Panc1 (cell line): Measurements from ENCODE around the gene ADCK2. TPM values are rescaled to one million over a fixed set of nuclear protein-coding genes. Genes with fewer than 3 reads are reported as not detected.
A peak's percentile ranks its signal among the peaks of the same experiment; 100 is the strongest.

Experiments used
- ATAC-seq: fragments of 200-7000 bp; cut with Tn5 transposase; 2 replicates; pipeline ENCODE4 v1.9.1; 2020; ENCODE audit warnings: mild to moderate bottlenecking, moderate library complexity
- BruUV-seq: library from RNA; stranded (reverse); fragments of 400-500 nt; replicated peaks from 2 replicates; lab custom pipeline; 2021; lab: Mats Ljungman, UMichigan
- CTCF ChIA-PET: fragments of 300-600 bp; sonication (Branson Sonifier 250); formaldehyde crosslinking; loops from one replicate; lab custom pipeline; 2022; ENCODE audit warnings: antibody characterized with exemption; lab: Charles Lee
- POLR2A ChIA-PET: fragments of 300-600 bp; sonication (Branson Sonifier 250); formaldehyde crosslinking; loops from one replicate; lab custom pipeline; 2022; ENCODE audit warnings: antibody characterized with exemption; lab: Charles Lee
- DNase-seq: peaks from one replicate; pipeline ENCODE4 v3.0.0-alpha.2; 2010; ENCODE audit warnings: low read depth, low spot score
- H3K27ac ChIP-seq: 2 replicates; pipeline ENCODE4 v1.5.1; 2011; ENCODE audit warnings: mild to moderate bottlenecking, low read length, inconsistent platforms
- H3K27me3 ChIP-seq: fragments of 200-500 bp; sonication (Bioruptor generic); 2 replicates; pipeline ENCODE4 v1.6.0; 2014; ENCODE audit warnings: low read length, inconsistent platforms; ENCODE audit not compliant: control insufficient read depth, insufficient read depth
- H3K36me3 ChIP-seq: fragments of 200-500 bp; sonication (Bioruptor generic); 2 replicates; pipeline ENCODE4 v1.5.1; 2014; ENCODE audit warnings: inconsistent platforms, mild to moderate bottlenecking, low read length, moderate library complexity; ENCODE audit not compliant: control insufficient read depth, insufficient read depth
- H3K4me1 ChIP-seq: 2 replicates; pipeline ENCODE4 v1.5.1; 2011; ENCODE audit warnings: inconsistent platforms, mild to moderate bottlenecking, low read length, moderate library complexity; ENCODE audit not compliant: control insufficient read depth, insufficient read depth
- H3K4me3 ChIP-seq, 2 experiments: 2 replicates each; pipeline ENCODE4 v1.5.1; 2011 to 2012; ENCODE audit warnings: low read depth in 2 of 2, low read length in 2 of 2, mild to moderate bottlenecking in 2 of 2, inconsistent platforms in 1 of 2, moderate library complexity in 1 of 2
- H3K9me3 ChIP-seq: fragments of 200-500 bp; sonication (Bioruptor generic); 2 replicates; pipeline ENCODE4 v1.5.1; 2014; ENCODE audit warnings: low read depth, mild to moderate bottlenecking, inconsistent platforms, low read length, moderate library complexity; ENCODE audit not compliant: control insufficient read depth, insufficient read depth
- CTCF ChIP-seq: fragments of 450-650 bp; IDR thresholded peaks from 2 replicates; pipeline ENCODE4 v1.5.1; 2017; ENCODE audit warnings: mild to moderate bottlenecking
- POLR2AphosphoS5 ChIP-seq: IDR thresholded peaks from 2 replicates; pipeline ENCODE4 v1.6.1; 2012; ENCODE audit warnings: mild to moderate bottlenecking, low read depth, low read length, moderate library complexity
- REST ChIP-seq, 2 experiments: IDR thresholded peaks; 2 replicates each; pipeline ENCODE4 v1.6.1; 2011 to 2012; ENCODE audit warnings: low read depth in 2 of 2, control low read depth in 1 of 2, low read length in 1 of 2, mild to moderate bottlenecking in 1 of 2, moderate library complexity in 1 of 2; ENCODE audit not compliant: insufficient read depth in 1 of 2
- SIN3A ChIP-seq: IDR thresholded peaks from 2 replicates; pipeline ENCODE4 v1.6.1; 2012; ENCODE audit warnings: low read depth, mild to moderate bottlenecking, low read length, moderate library complexity, borderline replicate concordance; ENCODE audit not compliant: insufficient read depth
- TCF7L2 ChIP-seq: IDR thresholded peaks from 2 replicates; pipeline ENCODE4 v1.6.1; 2011; ENCODE audit warnings: mild to moderate bottlenecking, low read depth, low read length, inconsistent platforms
- in situ Hi-C: cut with HindIII; loops from 2 replicates; pipeline ENCODE4 v1.10.0; 2016; ENCODE audit warnings: low sequenced_read_pairs, low pct_unique_long_range_greater_than_20kb
- intact Hi-C: fragments of 100-400 bp; cut with micrococcal nuclease; formaldehyde crosslinking; loops from one replicate; pipeline ENCODE4 v1.10.0; 2022; ENCODE audit not compliant: unreplicated experiment
- total RNA-seq: library from RNA; stranded (reverse); gene quantifications from one replicate; pipeline ENCODE4 v1.2.1, GENCODE V29; 2021; ENCODE audit not compliant: unreplicated experiment

The ADCK2 gene
- total RNA-seq, 1 experiment from 2014 or later, result 21.6 TPM

- Histone ChIP-seq H3K27ac (no peak overlapping the region), H3K4me3 (no peak overlapping the region), H3K27me3 (peaks cover 3% of the 10 kb centered on the region; the same call in 1 of the 2 replicates), H3K4me1 (no peaks in the 10 kb centered on the region), H3K36me3 (no peaks in the 10 kb centered on the region), H3K9me3 (no peaks in the 10 kb centered on the region)
- in situ Hi-C loops (no loop called here), intact Hi-C loops (no loop called here)
- ChIA-PET POLR2A (no interaction called here), CTCF (no interaction called here)
- no peak for TF ChIP-seq REST (IDR thresholded peaks at IDR 0.05; ENCODE audit: insufficient read depth in 1 of 2, low read depth in 2 of 2, low read length in 1 of 2)
- no peak for TF ChIP-seq POLR2AphosphoS5
- TF ChIP-seq TCF7L2, result no peak
- no peak for TF ChIP-seq CTCF
- TF ChIP-seq SIN3A, result no peak
- no TSS peak for BruUV-seq
- ATAC-seq (peak; percentile 32; the same call in 1 of the 2 replicates), DNase-seq (no peak)
These were observed 34.5 kb upstream of the ADCK2 start for GRCh38 chr7:140638173-140638791.

- ATAC-seq (peak; percentile 31; the same call in 1 of the 2 replicates), DNase-seq (no peak)
- no peak overlapping the region for H3K27ac ChIP-seq
- BruUV-seq, result no TSS peak
- no peak for TF ChIP-seq TCF7L2
- no peak for TF ChIP-seq SIN3A
- no peak for TF ChIP-seq CTCF
- TF ChIP-seq REST (IDR thresholded peaks at IDR 0.05; ENCODE audit: insufficient read depth in 1 of 2, low read depth in 2 of 2, low read length in 1 of 2), result no peak
- TF ChIP-seq POLR2AphosphoS5, result no peak
- peak overlapping the region; percentile 43 to 58 for H3K4me3 ChIP-seq
- peaks cover 3% of the 10 kb centered on the region; the same call in 1 of the 2 replicates for H3K27me3 ChIP-seq
- CTCF ChIA-PET, result no interaction called here
- no peaks in the 10 kb centered on the region for H3K9me3 ChIP-seq
- in situ Hi-C loops, result no loop called here
- no peaks in the 10 kb centered on the region for H3K36me3 ChIP-seq
- intact Hi-C loops, result no loop called here
- H3K4me1 ChIP-seq, result no peaks in the 10 kb centered on the region
- POLR2A ChIA-PET, result no interaction called here
These were observed 33.2 kb upstream of the ADCK2 start for GRCh38 chr7:140639366-140640053.
